T-helper 1 cell (primary cell): ENCODE measurements around the gene CNTN1.
"Not testable (repeated sequence)": the region's sequence is repeated elsewhere in the genome, so short reads cannot be mapped to it uniquely, and the experiment has no call there.

Experiments used
- DNase-seq, 5 donors: peaks; one replicate each; pipeline ENCODE4 v3.0.0-alpha.2; 2012 to 2020

The CNTN1 gene

GRCh38 chr12:41053046-41053445 lies 360.8 kb downstream of the CNTN1 start:
- DNase-seq = no peak

GRCh38 chr12:41055875-41056577 lies 363.8 kb downstream of the CNTN1 start:
- DNase-seq = no peak

DNA sequence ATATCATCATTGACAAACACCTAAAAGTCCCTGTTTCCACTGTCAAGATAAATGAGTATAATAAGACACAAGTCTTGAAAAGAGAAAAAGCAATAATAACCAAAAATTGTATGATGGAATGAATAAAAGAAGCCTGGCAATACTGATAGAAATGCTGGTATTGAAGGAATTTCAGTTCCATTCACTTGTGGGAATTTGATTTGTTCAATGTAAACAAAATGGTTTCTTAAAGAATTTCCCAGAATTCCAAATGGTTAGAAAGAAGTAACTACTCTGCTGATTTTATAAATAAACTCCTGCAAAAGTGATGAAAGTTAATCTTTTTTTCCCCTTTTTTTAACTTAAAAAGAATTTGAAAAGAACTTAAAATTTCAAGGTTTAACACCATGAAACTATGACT lies 366.0 kb downstream of the CNTN1 start:
- DNase-seq = no peak

- DNase-seq = no peak
Observed at GRCh38 chr12:41061192-41061591, 369.0 kb downstream of the CNTN1 start.

DNA sequence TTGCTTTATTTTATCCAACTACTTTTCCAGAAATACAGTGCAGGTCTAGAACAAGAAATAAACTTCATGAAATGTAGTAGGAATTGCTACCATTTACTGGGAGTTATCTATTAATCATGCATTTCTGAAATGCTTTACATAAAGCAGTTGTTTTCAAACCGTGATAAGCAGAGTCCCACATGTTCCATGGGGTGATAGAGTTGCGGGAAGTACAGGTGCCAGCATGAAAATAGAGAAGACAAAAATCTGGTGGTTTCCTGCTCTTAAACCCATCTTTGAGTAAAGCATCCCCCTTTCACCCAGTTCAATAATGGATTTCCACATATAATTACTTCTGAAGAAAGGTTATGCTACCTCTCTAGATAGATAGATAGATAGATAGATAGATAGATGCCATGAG lies 372.2 kb downstream of the CNTN1 start:
- DNase-seq = no peak

- no peak for DNase-seq
Observed at GRCh38 chr12:41067941-41068645, 375.9 kb downstream of the CNTN1 start.

GRCh38 chr12:41073633-41074472 lies 381.6 kb downstream of the CNTN1 start:
- DNase-seq = no peak

DNA sequence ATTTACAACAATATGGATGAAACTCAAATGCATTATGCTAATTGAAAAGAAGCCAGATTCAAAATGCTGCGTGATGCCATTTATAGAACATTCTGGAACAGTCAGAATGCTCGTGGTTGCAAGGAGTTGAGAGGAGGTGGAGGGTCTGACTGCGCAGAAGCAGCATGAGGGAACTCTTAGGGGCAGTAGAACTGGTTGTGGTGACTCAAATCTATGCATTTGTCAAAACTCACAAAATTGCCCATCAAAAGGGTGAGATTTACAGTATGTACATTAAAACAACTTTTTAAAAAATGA lies 382.2 kb downstream of the CNTN1 start:
- no peak for DNase-seq

- no peak for DNase-seq
Observed at GRCh38 chr12:41076114-41076513, 383.9 kb downstream of the CNTN1 start.

GRCh38 chr12:41081241-41081640 lies 389.0 kb downstream of the CNTN1 start:
- not testable (repeated sequence) for DNase-seq

- DNase-seq = no peak
Observed at GRCh38 chr12:41089438-41089837, 397.2 kb downstream of the CNTN1 start.

- DNase-seq = no peak
Observed at GRCh38 chr12:41092115-41092514, 399.9 kb downstream of the CNTN1 start.

- DNase-seq = no peak
Observed at GRCh38 chr12:41096797-41097196, 404.6 kb downstream of the CNTN1 start.

GRCh38 chr12:41100572-41100971 lies 408.3 kb downstream of the CNTN1 start:
- no peak for DNase-seq

- DNase-seq = no peak
Observed at GRCh38 chr12:41101806-41102205, 409.6 kb downstream of the CNTN1 start.

- DNase-seq = no peak
Observed at GRCh38 chr12:41103614-41104013, 411.4 kb downstream of the CNTN1 start.

DNA sequence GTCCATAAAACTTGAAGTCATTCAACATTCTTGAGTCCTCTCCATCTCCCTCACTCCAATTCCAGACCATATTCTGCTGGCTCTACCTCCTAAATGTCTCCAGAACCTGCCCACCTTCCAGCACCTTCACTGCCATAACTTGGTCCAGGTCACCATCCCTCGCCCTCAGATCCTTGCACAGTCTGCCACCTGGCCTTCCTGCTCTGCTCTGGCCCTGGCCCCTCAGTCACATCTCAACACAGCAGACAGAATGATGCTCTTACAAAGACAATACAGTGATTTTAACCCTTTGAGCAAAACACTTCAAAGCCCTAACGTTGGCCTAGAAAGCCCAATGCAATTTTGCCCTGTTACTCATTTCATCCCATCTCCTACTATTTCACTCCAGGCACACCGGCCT lies 414.1 kb downstream of the CNTN1 start:
- no peak for DNase-seq

DNA sequence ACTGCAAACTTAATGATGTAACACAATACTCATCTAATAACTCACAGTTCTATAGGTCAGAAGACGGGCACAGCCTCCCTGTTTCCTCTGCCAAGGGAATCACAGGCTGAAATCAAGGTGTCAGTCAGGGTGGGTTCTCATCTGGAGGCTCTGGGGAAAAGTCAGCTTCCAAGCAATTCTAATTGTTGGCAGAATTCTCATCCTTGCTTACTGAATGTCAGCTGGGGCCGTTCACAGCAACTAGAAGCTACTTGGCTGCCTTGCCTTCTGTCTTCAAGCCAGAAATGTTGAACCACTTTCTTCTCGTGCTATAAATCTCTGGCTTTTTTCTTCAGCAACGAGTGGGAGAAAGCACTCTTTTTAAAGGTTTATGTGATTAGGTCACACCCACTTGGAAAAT lies 415.8 kb downstream of the CNTN1 start:
- no peak for DNase-seq

DNA sequence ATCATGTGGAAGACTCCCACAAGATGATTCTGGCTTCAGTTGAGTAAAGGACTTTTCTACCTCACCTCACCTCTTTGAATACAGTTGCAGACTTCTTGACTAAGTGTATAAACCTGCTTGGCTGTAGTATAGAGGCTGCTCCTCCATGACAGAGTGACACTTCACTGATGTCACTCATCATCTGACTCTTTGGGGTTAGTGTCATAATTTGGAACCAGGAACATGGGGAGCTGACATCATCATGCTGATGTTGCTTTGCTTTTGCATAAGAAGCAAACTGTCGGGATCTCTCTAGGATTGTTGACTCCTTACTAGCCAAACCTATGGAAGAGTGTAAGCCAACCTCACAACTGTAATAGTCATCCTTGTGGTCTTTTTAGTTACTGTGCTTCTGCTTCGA lies 420.7 kb downstream of the CNTN1 start:
- no peak for DNase-seq

GRCh38 chr12:41120211-41120610 lies 428.0 kb downstream of the CNTN1 start:
- DNase-seq = no peak

DNA sequence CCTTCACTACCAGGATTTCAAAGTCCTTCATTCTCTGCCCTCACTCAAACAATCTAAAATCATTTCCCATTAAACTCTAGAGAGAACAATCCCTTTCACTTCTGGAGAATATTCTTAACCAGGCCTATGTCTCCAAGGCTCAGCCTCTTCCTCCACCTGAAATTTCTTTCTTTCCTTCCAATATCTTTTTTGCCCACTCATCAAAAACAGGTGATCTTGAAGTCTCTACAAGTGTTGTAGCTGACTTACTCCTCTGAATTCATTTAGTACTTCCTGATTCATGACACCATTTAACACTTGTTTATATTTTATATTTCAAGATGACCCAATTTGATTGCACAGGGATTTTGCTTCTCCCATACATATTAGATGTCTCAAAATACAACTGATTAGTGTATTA lies 429.1 kb downstream of the CNTN1 start:
- DNase-seq = no peak
